Activated CD8-positive, alpha-beta memory T cell treated with anti-CD3 and anti-CD28 coated beads for 48 hours (primary cell): Measurements from ENCODE around the gene CD300A.
"Not testable (repeated sequence)": the region's sequence is repeated elsewhere in the genome, so short reads cannot be mapped to it uniquely, and the experiment has no call there.

Source experiments
- DNase-seq, 3 experiments: peaks; one replicate each; pipeline ENCODE4 v3.0.0-alpha.2; 2020; ENCODE audit warnings: low read depth in 2 of 3, low spot score in 2 of 3

The CD300A gene

GRCh38 chr17:74518413-74518981 is 52.1 kb downstream of the CD300A start:
- not testable (repeated sequence) for DNase-seq

DNA sequence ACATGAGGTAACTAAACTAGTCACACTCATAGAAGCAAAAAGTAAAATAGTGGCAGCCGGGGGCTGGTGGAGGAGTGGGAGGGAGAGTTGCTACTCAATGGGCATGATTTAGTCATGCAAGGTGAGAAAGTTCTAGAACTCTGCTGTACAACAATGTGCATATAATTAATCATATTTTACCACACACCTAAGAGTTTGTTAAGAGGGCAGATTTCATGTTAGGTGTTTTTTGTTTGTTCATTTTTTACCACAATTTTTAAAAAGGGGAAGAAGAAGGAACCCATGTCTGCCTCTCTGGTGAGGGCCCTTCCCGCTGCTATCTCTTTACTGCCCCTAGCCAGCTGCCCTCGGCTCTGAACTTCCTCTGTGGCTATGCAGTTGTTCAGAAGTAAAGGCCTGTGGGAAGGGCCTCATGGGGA is 53.6 kb downstream of the CD300A start:
- no peak for DNase-seq

DNA sequence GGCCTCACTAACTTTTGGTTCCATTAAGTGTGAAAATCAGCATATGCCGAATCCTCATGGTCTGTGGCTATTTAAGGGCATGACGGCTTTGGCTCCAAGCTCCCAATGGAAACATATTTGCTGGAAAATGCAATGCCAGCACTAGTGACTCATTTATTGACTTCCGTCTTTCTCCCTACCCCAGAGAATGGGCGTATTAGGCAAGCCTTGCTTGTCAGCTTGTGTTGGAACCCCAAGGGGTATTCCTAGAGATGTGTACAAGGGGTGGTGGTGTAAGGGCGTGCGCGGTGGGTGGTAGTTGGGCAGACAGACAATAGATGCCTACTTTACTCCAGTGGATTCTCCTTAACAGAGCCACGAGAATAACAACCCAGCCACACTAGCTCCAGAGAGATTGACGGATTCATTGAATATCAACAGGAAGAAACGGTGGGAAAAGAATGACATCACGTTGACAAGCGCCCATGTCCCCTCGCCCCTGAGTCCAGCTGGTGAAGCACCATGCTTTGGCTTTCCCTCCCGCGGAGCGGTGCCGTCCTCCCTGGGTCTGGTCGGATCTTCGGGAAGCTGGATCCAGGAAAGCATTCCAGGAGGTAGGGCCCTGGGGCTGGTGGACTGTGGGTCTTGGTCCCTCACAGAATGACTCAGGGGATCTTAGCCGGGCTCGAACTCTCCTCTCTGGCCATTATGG is 54.5 kb downstream of the CD300A start:
- no peak for DNase-seq

GRCh38 chr17:74521701-74522201 is 55.3 kb downstream of the CD300A start:
- DNase-seq, result no peak

- DNase-seq, result no peak
Measured at GRCh38 chr17:74522381-74523105, 56.1 kb downstream of the CD300A start.

DNA sequence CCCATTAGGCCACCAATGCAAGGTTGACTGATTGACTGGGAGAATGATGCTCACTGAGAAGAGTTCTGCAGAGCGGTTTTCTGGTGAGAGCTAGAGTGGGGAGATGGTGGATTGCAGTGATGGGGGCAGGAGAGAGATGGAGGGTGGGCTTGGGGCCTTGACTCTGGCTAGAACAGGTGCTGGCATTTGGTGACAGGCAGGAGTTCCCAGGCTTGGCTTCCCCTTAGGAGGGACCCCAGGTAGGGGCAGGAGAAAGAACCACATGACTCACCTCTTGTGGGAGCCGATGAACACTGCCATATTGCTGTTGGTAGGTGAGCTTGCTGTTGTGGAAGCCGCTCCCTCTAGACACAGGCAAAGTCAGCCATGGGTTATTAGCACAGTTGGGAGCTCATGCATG is 56.9 kb downstream of the CD300A start:
- no peak for DNase-seq

GRCh38 chr17:74524653-74525464 is 58.4 kb downstream of the CD300A start:
- no peak for DNase-seq

- DNase-seq, result no peak
Measured at GRCh38 chr17:74525465-74525725, 59.0 kb downstream of the CD300A start.

DNA sequence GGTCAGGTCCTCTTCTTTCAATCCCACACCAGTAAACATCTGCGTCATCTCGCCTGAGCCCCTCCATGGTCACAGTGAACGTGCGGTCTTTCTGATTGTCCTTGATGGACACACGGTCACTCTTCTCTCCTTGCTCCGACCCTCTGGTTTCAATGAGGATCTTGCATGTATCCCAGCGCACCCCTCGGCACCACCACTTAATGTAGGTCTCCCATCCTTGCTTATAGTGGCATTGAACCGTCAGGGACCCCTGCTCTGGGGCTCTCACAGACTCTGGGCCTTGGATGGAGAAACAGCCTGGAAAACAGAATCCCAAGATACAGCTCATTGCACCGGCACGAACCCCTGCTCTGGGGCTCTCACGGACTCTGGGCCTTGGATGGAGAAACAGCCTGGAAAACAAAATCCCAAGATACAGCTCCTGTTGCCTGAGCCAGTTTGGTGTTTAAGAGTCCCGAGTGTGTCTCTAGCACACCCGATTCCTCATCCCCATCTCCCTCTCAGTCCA is 59.4 kb downstream of the CD300A start:
- DNase-seq, result no peak

GRCh38 chr17:74526681-74527080 is 60.2 kb downstream of the CD300A start:
- no peak for DNase-seq

DNA sequence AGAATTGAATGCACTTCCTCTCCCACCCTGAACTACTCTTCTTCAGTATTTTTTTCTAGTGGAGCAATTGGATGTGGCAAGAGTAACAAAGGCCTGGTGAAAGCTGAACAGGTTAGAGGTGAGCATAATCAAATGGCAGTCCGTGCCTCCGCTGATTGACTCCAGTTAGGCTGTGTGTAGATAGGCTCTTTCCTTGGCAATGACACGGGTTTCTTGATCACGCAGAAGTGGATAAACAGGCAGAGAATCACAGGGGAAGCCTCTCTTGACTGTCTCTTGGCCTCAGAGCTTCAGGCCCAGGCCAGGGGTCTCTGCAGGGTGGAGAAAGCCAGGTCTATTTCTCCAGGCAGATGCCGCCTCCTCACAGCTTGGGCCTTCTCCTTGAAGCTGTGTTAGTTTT is 60.6 kb downstream of the CD300A start:
- no peak for DNase-seq

- DNase-seq, result no peak
Measured at GRCh38 chr17:74527756-74528155, 61.3 kb downstream of the CD300A start.

GRCh38 chr17:74528491-74529199 is 62.2 kb downstream of the CD300A start:
- no peak for DNase-seq

DNA sequence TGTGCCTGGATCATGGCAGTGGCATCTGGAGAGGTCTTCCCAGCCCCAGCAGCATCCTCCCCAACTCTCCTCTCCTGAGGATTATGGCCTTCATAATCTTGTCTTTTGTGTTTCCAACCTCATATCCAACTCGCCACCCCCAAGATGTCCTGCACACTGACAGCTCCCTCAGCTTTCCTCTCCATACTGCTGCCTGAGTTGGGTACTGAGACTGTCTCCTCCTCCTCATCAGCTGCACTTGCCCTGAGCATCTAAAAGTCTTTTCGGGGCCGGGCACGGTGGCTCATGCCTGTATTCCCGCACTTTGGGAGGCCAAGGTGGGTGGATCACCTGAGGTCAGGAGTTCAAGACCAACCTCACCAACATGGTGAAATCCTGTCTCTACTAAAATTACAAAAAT is 62.8 kb downstream of the CD300A start:
- DNase-seq, result no peak

DNA sequence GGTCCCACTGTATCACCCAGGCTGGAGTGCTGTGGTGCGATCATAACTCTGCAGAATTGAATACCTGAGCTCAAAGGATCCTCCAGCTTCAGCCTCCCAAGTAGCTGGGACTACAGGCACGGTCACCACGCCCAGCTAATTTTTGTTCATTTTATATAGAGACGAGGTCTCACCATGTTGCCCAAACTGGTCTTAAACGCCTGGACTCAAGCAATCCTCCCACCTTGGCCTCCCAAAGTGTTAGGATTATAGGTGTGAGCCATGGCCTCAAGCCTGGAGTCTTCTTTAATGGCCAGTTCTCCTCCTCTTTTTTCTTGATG is 64.4 kb downstream of the CD300A start:
- no peak for DNase-seq

DNA sequence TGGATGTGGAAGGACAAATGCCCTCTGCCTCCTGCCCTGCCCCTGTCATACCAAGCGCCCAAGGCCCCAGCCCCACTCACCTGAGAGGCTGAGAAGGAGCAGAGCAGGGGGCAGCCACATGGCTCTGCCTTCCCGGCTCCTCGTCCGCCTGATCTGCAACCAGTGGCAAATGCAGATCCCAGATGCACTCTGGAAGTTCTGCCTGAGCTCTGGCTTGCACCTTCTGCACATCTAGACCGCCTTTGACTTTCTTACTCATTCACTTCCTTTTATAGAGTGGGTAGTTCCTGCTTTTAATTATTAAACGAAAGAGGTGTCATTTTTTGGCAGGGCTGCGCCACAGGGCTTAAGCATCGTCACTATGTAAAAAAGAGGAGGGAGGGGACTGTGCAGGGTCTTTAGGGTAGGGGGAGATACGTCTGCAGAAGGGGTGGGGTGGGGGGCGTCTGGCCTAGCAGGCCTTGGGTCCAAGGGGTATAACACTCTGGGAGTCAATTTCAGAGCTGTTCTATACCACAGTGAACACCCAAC is 64.9 kb downstream of the CD300A start, which contains the start of gene CD300LB:
CD300LB (minus strand) TSS at position 245 of the 531 bp plus-strand sequence; CDS start at position 120, 125 bp downstream.
- no peak for DNase-seq

GRCh38 chr17:74532115-74532514 is 65.7 kb downstream of the CD300A start:
- no peak for DNase-seq
